ENCODE results near the gene VPS50.

VPS50 gene, protein sequence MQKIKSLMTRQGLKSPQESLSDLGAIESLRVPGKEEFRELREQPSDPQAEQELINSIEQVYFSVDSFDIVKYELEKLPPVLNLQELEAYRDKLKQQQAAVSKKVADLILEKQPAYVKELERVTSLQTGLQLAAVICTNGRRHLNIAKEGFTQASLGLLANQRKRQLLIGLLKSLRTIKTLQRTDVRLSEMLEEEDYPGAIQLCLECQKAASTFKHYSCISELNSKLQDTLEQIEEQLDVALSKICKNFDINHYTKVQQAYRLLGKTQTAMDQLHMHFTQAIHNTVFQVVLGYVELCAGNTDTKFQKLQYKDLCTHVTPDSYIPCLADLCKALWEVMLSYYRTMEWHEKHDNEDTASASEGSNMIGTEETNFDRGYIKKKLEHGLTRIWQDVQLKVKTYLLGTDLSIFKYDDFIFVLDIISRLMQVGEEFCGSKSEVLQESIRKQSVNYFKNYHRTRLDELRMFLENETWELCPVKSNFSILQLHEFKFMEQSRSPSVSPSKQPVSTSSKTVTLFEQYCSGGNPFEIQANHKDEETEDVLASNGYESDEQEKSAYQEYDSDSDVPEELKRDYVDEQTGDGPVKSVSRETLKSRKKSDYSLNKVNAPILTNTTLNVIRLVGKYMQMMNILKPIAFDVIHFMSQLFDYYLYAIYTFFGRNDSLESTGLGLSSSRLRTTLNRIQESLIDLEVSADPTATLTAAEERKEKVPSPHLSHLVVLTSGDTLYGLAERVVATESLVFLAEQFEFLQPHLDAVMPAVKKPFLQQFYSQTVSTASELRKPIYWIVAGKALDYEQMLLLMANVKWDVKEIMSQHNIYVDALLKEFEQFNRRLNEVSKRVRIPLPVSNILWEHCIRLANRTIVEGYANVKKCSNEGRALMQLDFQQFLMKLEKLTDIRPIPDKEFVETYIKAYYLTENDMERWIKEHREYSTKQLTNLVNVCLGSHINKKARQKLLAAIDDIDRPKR

DNA sequence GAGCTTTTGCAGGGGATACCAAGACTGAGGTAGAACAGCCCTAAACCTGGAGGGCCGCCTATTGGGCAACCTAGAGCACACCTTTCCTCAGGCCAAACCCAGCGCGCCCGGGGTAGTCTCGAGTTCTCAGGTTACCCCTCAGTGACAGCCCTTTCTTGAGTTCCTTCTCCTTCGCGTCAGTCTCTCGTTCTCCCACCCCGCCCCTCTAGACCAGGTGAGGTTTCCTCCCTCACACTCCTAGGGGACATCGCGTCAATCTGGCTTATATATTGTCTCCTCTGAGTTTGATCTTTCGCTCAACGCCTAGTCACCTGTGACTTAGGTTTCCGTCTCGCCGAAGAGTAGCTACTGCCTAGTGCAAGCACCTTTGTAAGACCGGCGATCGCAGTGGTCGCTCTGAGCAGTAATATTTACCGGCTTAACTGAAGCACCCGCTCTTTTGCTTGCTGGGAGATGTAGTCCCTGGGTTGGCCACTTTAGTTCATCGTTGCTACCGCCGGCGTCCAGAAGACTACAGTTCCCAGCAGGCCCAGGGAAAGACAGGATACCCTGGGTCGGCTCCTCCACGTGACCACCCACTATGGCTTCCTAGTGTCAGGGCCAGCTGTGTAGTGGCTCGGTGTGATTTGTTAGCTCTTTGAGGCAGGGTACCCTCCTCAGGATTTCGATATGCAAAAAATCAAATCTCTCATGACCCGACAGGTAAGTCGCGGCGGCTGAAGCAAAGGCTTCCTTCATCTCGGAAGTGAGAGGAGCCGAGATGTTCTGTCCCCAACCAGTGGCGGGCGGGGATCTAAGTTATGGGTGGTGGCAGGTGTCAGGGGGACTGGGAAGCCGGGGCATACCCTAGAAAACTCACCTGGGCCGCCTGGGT, at the start of gene VPS50:
TSS of gene VPS50 (plus strand) at position 568 of the 874 bp plus-strand sequence. CDS start at position 670, 102 bp downstream.
- peak; percentile 97 for DNase-seq

DNA sequence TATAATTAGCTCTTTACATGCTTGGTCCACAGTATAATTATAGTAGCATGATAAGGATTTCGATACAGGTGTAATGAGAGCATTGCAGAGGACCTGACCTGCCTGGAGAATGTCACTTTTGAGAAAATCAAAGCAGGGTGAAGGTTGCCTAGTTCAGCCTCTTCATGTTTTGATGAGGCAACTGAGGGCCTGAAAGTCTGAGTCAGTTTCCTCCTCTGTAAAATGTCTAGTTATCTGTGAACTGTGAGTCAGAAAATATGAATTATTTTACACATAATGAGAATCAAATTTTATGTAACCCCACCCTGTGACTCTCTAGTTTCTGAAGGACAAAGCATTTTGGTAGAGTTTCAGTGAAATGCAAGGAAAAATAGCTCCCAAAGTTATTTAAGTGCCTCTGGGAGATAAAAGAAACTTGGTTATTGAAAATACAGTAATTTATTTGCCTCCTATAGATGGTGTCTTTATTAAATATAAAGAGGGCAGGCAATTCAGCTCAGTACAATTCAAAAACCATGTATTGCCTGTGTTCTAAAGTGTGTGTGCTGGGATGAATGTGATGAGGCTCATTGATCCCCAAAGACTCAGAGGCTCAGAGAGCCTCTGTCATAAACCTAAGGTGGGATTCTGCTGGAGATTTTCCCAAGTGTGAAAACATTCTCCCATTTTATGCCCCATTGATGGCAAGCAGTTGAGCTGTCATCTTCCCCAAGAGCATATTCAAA, 46.7 kb upstream of the VPS50 start:
- peak; percentile 70 for DNase-seq

- no peak for DNase-seq
These were observed 43.1 kb upstream of the VPS50 start for GRCh38 chr7:93188870-93189634.

DNA sequence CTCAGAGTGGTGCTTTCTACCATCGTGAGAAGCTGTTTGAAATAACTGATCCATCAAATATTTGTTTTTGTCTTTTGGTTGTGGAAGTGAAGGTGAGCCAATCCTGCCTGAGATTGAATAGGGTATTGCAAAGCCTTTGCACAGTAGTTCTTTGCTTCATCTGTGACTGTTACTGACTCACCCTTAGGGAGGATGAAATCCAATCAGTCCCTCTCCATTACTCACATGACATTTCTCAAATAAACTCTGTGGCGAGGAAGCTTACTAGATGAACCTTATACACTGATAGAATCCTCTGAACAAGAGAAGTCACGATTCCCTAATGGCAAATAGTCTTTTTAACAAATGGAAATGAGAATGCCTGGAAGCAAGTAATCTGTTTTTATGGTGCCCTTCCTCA, 37.8 kb upstream of the VPS50 start:
- no peak for DNase-seq

GRCh38 chr7:93196336-93196735, 35.8 kb upstream of the VPS50 start:
- DNase-seq, result no peak

DNA sequence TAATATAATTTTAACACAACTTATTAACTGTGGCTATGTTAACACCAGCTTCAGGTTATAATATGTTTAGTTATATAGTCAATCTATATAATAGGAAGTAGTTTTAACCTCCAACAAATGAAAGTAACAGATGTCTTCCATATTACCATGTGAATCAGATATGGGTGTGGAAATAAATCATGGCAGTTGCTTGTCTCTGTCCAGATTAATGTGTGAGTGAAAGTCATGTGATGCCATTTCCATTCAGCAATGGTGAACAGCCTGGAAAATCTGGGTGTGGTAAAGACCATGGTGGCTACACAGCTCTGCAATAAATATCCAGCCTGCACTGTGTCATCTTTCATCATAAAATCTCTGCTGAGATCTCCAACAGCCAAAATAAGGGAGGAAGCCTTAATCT, 33.7 kb upstream of the VPS50 start:
- no peak for DNase-seq

- no peak for DNase-seq
These were observed 29.4 kb upstream of the VPS50 start for GRCh38 chr7:93202594-93203250.

DNA sequence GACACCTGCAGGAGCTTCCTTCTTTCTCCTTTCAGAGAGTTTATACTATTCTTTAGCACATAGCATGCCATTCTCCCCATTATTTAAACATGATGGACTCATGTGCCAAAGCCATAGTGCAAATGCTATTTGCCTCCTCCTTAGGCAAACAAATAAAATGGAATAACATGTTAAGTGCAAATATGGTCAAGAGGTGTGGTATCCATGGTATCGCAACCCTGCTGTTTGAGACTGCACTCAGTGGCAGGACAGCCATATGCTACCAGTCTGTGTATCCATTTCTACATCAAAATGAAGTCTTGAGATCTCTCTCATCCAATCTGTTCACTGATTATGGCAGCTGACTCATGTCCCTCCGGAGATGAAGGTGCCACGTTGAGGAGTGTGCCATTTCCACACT, 28.7 kb upstream of the VPS50 start:
- DNase-seq, result no peak

- DNase-seq, result no peak
These were observed 27.1 kb upstream of the VPS50 start for GRCh38 chr7:93205046-93205445.

DNA sequence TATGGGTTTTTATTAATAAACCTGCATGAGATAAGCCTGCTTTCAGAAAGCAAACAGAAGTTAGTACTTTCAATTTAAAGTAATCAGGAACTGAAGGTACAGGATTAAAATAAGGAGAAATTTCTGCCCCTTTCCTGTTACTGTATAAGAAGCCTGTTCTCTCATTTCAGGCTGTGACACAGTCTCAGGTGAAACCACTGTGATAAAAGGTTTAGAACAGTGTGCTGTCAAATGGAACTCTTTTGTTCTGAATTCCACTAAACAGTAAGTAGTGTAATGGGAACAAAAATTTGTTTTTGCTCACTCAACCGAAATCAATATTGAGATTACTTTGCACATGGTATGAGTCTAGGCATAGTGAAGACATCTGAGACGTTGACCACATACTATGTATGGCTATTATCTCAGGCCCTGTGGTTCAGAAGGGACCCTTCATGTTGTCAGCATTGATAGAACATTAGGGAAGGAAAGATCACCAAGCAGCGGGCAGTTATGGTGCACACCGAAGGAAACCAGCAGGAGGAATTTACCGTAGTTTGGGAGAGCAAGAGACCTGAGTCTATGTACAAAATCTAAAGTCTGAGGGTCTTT, 20.8 kb upstream of the VPS50 start:
- no peak for DNase-seq

DNA sequence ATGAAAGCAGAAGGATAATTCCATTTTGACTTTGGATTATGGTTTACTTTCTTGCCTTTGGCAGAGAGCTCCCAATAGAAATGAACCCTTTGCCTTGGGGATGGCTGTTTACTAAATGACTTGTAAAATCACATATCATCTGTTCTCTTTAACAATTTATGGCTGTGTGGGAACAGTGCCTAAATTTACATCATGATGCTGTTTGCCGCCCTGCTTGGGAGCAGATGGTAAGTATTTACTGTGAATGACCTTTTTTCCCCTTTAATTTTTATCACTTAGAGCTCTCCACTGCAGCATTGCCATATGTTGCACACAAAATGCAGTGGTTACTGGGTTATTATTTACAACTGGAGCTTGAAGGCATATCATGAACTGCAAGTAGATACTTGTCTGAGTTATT, 19.3 kb upstream of the VPS50 start:
- DNase-seq, result no peak

- DNase-seq, result no peak
These were observed 13.0 kb upstream of the VPS50 start for GRCh38 chr7:93218997-93219827.

GRCh38 chr7:93219868-93220267, 12.3 kb upstream of the VPS50 start:
- no peak for DNase-seq

GRCh38 chr7:93226310-93226709, 5.9 kb upstream of the VPS50 start, which contains the start of gene HEPACAM2:
HEPACAM2 (minus strand) TSS chr7:93226469.
- no peak for DNase-seq

GRCh38 chr7:93228302-93228701, 3.9 kb upstream of the VPS50 start:
- peak; percentile 74 for DNase-seq

GRCh38 chr7:93231259-93231658, 907 bp upstream of the VPS50 start:
- no peak for DNase-seq

GRCh38 chr7:93232673-93233018, 480 bp downstream of the VPS50 start:
- DNase-seq, result no peak

GRCh38 chr7:93235541-93235940, 3.4 kb downstream of the VPS50 start:
- DNase-seq, result no peak

GRCh38 chr7:93238131-93238530, 6.0 kb downstream of the VPS50 start:
- no peak for DNase-seq
